HepG2 (cell line): ENCODE measurements around the gene MMP7. TPM values are rescaled to one million over a fixed set of nuclear protein-coding genes. Genes with fewer than 3 reads are reported as not detected.

Source experiments
- CEBPB ChIP-seq: IDR thresholded peaks from 2 replicates; pipeline ENCODE4 v1.6.1; 2011; ENCODE audit warnings: low read depth, low read length, improper control_type of control experiment, borderline replicate concordance
- DRAP1 ChIP-seq: IDR thresholded peaks from 2 replicates; pipeline ENCODE4 v1.6.1; 2016; ENCODE audit warnings: missing genetic modification reagents, missing compliant biosample characterization
- ELF3 ChIP-seq: IDR thresholded peaks from 2 replicates; pipeline ENCODE4 v1.6.1; 2016; ENCODE audit warnings: missing genetic modification reagents, missing compliant biosample characterization
- HOXA9 ChIP-seq: sonication (generic); formaldehyde crosslinking; IDR thresholded peaks from 2 replicates; pipeline ENCODE4 v1.8.1; 2022; ENCODE audit warnings: missing genetic modification reagents, mild to moderate bottlenecking, moderate library complexity, borderline replicate concordance
- IKZF4 ChIP-seq: sonication (generic); formaldehyde crosslinking; IDR thresholded peaks from 2 replicates; pipeline ENCODE4 v1.5.1; 2020; ENCODE audit warnings: borderline replicate concordance, mild to moderate bottlenecking, low read depth, missing genetic modification reagents; ENCODE audit errors: not compliant biosample characterization
- MYPOP ChIP-seq: sonication (generic); formaldehyde crosslinking; IDR thresholded peaks from 2 replicates; pipeline ENCODE4 v1.8.1; 2023; ENCODE audit warnings: mild to moderate bottlenecking, moderate library complexity, missing genetic modification reagents
- POGZ ChIP-seq: sonication (generic); formaldehyde crosslinking; IDR thresholded peaks from 2 replicates; pipeline ENCODE4 v1.4.0; 2020; ENCODE audit warnings: mild to moderate bottlenecking, missing genetic modification reagents
- RCOR2 ChIP-seq: IDR thresholded peaks from 2 replicates; pipeline ENCODE4 v1.6.1; 2016; ENCODE audit warnings: missing biosample characterization, missing genetic modification reagents
- SKI ChIP-seq: fragments of 450-650 bp; IDR thresholded peaks from one replicate; pipeline ENCODE4 v1.6.1; 2018; ENCODE audit warnings: mild to moderate bottlenecking; ENCODE audit not compliant: partially characterized antibody
- SMC3 ChIP-seq: IDR thresholded peaks from 2 replicates; pipeline ENCODE4 v1.6.1; 2011; ENCODE audit warnings: low read length, improper control_type of control experiment
- SSRP1 ChIP-seq: IDR thresholded peaks from 2 replicates; pipeline ENCODE4 v1.6.1; 2016; ENCODE audit warnings: control low read depth
- TFAP4 ChIP-seq: sonication (generic); IDR thresholded peaks from 2 replicates; pipeline ENCODE4 v1.6.1; 2016; ENCODE audit warnings: low read depth, borderline replicate concordance
- ZFP82 ChIP-seq: sonication (generic); formaldehyde crosslinking; IDR thresholded peaks from 2 replicates; pipeline ENCODE4 v1.5.1; 2020; ENCODE audit warnings: mild to moderate bottlenecking, missing genetic modification reagents, borderline replicate concordance
- ZNF326 ChIP-seq: sonication (generic); formaldehyde crosslinking; IDR thresholded peaks from 2 replicates; pipeline ENCODE4 v1.4.0; 2020; ENCODE audit warnings: missing genetic modification reagents, borderline replicate concordance
- ZNF407 ChIP-seq: sonication (generic); formaldehyde crosslinking; IDR thresholded peaks from one replicate; pipeline ENCODE4 v1.5.1; 2020; ENCODE audit warnings: mild to moderate bottlenecking, missing genetic modification reagents; ENCODE audit errors: not compliant biosample characterization
- ZNF44 ChIP-seq: sonication (generic); formaldehyde crosslinking; IDR thresholded peaks from 2 replicates; pipeline ENCODE4 v1.5.1; 2020; ENCODE audit warnings: mild to moderate bottlenecking, missing genetic modification reagents
- ZNF510 ChIP-seq: sonication (generic); formaldehyde crosslinking; IDR thresholded peaks from 2 replicates; pipeline ENCODE4 v1.4.0; 2020; ENCODE audit warnings: low read depth, mild to moderate bottlenecking, missing genetic modification reagents
- ZNF644 ChIP-seq: IDR thresholded peaks from 2 replicates; pipeline ENCODE4 v1.6.1; 2016; ENCODE audit warnings: low read depth
- ZNF761 ChIP-seq: sonication (generic); formaldehyde crosslinking; conservative IDR thresholded peaks from 2 replicates; pipeline ENCODE4 v1.4.0; 2020; ENCODE audit warnings: mild to moderate bottlenecking, missing genetic modification reagents
- ZNF792 ChIP-seq: IDR thresholded peaks from 2 replicates; pipeline ENCODE4 v1.6.1; 2016
- polyA plus RNA-seq, 8 experiments: library from polyadenylated mRNA; depleted of rRNA in 3 of 8; stranded (reverse) in 7 of 8; unstranded in 1 of 8; fragments of >200 nt; fragmentation: Illumina TruSeq in 4 of 8; extraction: Trizol in 4 of 8; gene quantifications; 2 replicates each; pipeline versions ENCODE4 v1.2.1 to v1.2.3, GENCODE V29; 2011 to 2016; ENCODE audit warnings: low read depth in 4 of 8, missing spikeins in 1 of 8, mixed read lengths in 1 of 8; ENCODE audit not compliant: insufficient read depth in 1 of 8
- total RNA-seq, 5 experiments: library from RNA; depleted of rRNA; stranded (reverse); fragments of >200 nt; fragmentation: Illumina TruSeq; extraction: Trizol; gene quantifications; 2 replicates each; pipeline ENCODE4 v1.2.3, GENCODE V29; 2016; ENCODE audit warnings: low read depth in 1 of 5
- TF ChIP-seq, protein P1 (sequence below): IDR thresholded peaks from 2 replicates; pipeline ENCODE4 v1.6.1; 2016; ENCODE audit warnings: low read depth, borderline replicate concordance

Gene MMP7
- total and polyA plus RNA-seq, 2 of the 13 experiments (the other 11 are each of a cell fraction or from before 2014, with no cell fraction given), result 0.17 TPM; not detected in 1

DNA sequence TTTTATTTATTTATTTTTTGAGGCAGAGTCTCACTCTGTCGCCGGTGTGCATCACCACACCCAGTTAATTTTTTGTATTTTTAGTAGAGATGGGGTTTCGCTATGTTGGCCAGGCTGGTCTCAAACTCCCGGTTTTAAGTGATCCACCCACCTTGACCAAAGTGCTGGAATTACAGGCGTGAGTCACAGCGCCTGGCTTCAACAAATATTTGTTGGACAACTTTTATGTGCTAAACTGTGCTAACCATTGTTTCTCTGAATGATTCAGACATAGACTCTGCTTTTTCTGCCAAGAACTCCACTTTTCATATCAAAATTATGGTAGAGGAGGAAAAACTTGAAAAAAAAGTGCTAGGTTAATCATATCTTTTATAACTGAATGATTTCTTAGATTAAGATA lies 36.3 kb downstream of the MMP7 start (continued):
- peak; percentile 26; the same call in 1 of the 2 replicates for TF ChIP-seq TFAP4
- TF ChIP-seq IKZF4 (CRISPR knock-in tag), result no peak
- peak; percentile 68; the same call in 1 of the 2 replicates for TF ChIP-seq ZNF644
- TF ChIP-seq ZNF44 (CRISPR knock-in tag), result no peak
- TF ChIP-seq ZNF792, result peak; percentile 45; the same call in 1 of the 2 replicates
- no peak for TF ChIP-seq MYPOP (CRISPR knock-in tag)
- TF ChIP-seq ZNF326 (CRISPR knock-in tag), result no peak
- no peak for TF ChIP-seq SKI
- TF ChIP-seq DRAP1 (CRISPR knock-in tag), result no peak
- no peak for TF ChIP-seq HOXA9 (CRISPR knock-in tag)
- TF ChIP-seq ZNF510, result no peak
- TF ChIP-seq ZNF407 (CRISPR knock-in tag), result no peak
- TF ChIP-seq ZFP82 (CRISPR knock-in tag), result 0 out of 2 replicates have a peak, but pooled peaks have one; percentile 38
- no peak for TF ChIP-seq ZNF761 (CRISPR knock-in tag)
- TF ChIP-seq ELF3 (CRISPR knock-in tag), result peak; percentile 61
- no peak for TF ChIP-seq CEBPB
- 0 out of 2 replicates have a peak, but pooled peaks have one; percentile 15 for TF ChIP-seq SMC3
- TF ChIP-seq RCOR2 (CRISPR knock-in tag), result 0 out of 2 replicates have a peak, but pooled peaks have one; percentile 50
- TF ChIP-seq POGZ (CRISPR knock-in tag), result peak; percentile 80
- TF ChIP-seq, protein P1, sequence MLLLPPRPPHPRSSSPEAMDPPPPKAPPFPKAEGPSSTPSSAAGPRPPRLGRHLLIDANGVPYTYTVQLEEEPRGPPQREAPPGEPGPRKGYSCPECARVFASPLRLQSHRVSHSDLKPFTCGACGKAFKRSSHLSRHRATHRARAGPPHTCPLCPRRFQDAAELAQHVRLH, result peak; percentile 48; the same call in 1 of the 2 replicates
- TF ChIP-seq SSRP1 (CRISPR knock-in tag), result no peak
